ENCODE measurements around the gene SPTBN4. TPM values are rescaled to one million over a fixed set of nuclear protein-coding genes. Genes with fewer than 3 reads are reported as not detected.

Gene SPTBN4
- total RNA-seq, 1 experiment from 2014 or later, result 0.48 TPM

GRCh38 chr19:40465025-40465556 is 1.7 kb upstream of the SPTBN4 start:
- Histone ChIP-seq H2AFZ (peak overlapping the region; percentile 83), H3K9me3 (ENCODE audit: insufficient read depth, low read depth) (no peaks in the 10 kb centered on the region), H3K27ac (peak overlapping the region; percentile 98), H3F3A (ENCODE audit: insufficient read depth, low read depth) (peaks cover 31% of the 10 kb centered on the region), H3K4me2 (peak overlapping the region; percentile 83), H4K20me1 (ENCODE audit: insufficient read depth) (no peaks in the 10 kb centered on the region), H3K27me3 (ENCODE audit: insufficient read depth, low read depth) (no peaks in the 10 kb centered on the region), H3K4me3 (peak overlapping the region; percentile 82), H3K9me2 (ENCODE audit: insufficient read depth) (no peaks in the 10 kb centered on the region), H3K36me3 (ENCODE audit: low read depth) (no peaks in the 10 kb centered on the region), H3K4me1 (replicated peaks; ENCODE audit: insufficient read depth) (peaks cover 22% of the 10 kb centered on the region), H3K79me2 (ENCODE audit: low read depth) (peaks cover 35% of the 10 kb centered on the region)
- TF ChIP-seq EZH2 (IDR thresholded peaks at IDR 0.05; ENCODE audit: low read depth), result no peak
- no peak for TF ChIP-seq CTCF (conservative IDR thresholded peaks at IDR 0.05)
- DNase-seq, result peak in 1 of 2 experiments; percentile 61
- POLR2A ChIA-PET (ENCODE audit: unreplicated experiment), result interaction anchor here (0.6 to 1.7 kb wide), 4 partner anchors 32 to 313 kb away, joined by 3 to 17 read pairs (median 8); partner anchors contain the start of gene RAB4B
- no TSS peak for BruUV-seq (replicated peaks)
- CTCF ChIA-PET, result interaction anchor here (0.6 to 1.7 kb wide), 10 partner anchors 20 to 913 kb away, joined by 3 to 9 read pairs (median 4); no protein-coding TSS in a partner anchor
- intact Hi-C loops (cut with micrococcal nuclease; ENCODE audit: unreplicated experiment), result loop anchor here (1.0 to 2.0 kb wide), 4 partner anchors 44 to 140 kb away; partner anchors contain the start of genes C19orf47 and PLD3

- POLR2A ChIA-PET (ENCODE audit: unreplicated experiment), result interaction anchor here (0.5 to 1.7 kb wide), 15 partner anchors 19 to 318 kb away, joined by 3 to 17 read pairs (median 4); partner anchors contain the start of genes PLD3, RAB4B and SERTAD1
- Histone ChIP-seq H3K27ac (peak within 1 kb of the TSS; percentile 98), H4K20me1 (ENCODE audit: insufficient read depth) (no peaks in the 10 kb centered on the region), H3K79me2 (ENCODE audit: low read depth) (peaks cover 33% of the 10 kb centered on the region), H3K4me1 (replicated peaks; ENCODE audit: insufficient read depth) (peaks cover 22% of the 10 kb centered on the region), H3K4me3 (peak within 1 kb of the TSS; percentile 82), H3K9me2 (ENCODE audit: insufficient read depth) (no peaks in the 10 kb centered on the region), H3K36me3 (ENCODE audit: low read depth) (no peaks in the 10 kb centered on the region), H3K9me3 (ENCODE audit: insufficient read depth, low read depth) (no peaks in the 10 kb centered on the region), H3K27me3 (ENCODE audit: insufficient read depth, low read depth) (no peaks in the 10 kb centered on the region), H3F3A (ENCODE audit: insufficient read depth, low read depth) (peaks cover 31% of the 10 kb centered on the region), H3K4me2 (peak within 1 kb of the TSS; percentile 83), H2AFZ (peak within 1 kb of the TSS; percentile 83)
- TF ChIP-seq EZH2 (IDR thresholded peaks at IDR 0.05; ENCODE audit: low read depth) (no peak), CTCF (conservative IDR thresholded peaks at IDR 0.05) (no peak)
- intact Hi-C loops (cut with micrococcal nuclease; ENCODE audit: unreplicated experiment), result loop anchor here (1.0 to 2.0 kb wide), 4 partner anchors 45 to 139 kb away; partner anchors contain the start of genes C19orf47 and PLD3
- no TSS peak for BruUV-seq (replicated peaks)
- CTCF ChIA-PET, result interaction anchor here (0.6 to 1.7 kb wide), 8 partner anchors 21 to 914 kb away, joined by 3 to 9 read pairs (median 4); no protein-coding TSS in a partner anchor
- peak; percentile 94 to 99 for DNase-seq
Measured at GRCh38 chr19:40465557-40466218, 1.1 kb upstream of the SPTBN4 start, which contains the start of gene BLVRB. Gene BLVRB (minus strand): TSS chr19:40465745. CDS start chr19:40465688, 57 bp downstream.

- no peak for DNase-seq
- TF ChIP-seq CTCF (conservative IDR thresholded peaks at IDR 0.05) (no peak), EZH2 (IDR thresholded peaks at IDR 0.05; ENCODE audit: low read depth) (no peak)
- no TSS peak for BruUV-seq (replicated peaks)
- peak overlapping the region; percentile 76 for H2AFZ ChIP-seq
- no peaks in the 10 kb centered on the region for H3K9me2 ChIP-seq (ENCODE audit: insufficient read depth)
- peak overlapping the region; percentile 83 for H3K4me2 ChIP-seq
- ChIA-PET CTCF (interaction anchor here (0.9 to 1.7 kb wide), 6 partner anchors 22 to 168 kb away, joined by 3 to 6 read pairs (median 4); no protein-coding TSS in a partner anchor), POLR2A (ENCODE audit: unreplicated experiment) (interaction anchor here (0.6 to 1.7 kb wide), 11 partner anchors 18 to 319 kb away, joined by 3 to 17 read pairs (median 5); partner anchors contain the start of genes RAB4B and SERTAD1)
- H3K9me3 ChIP-seq (ENCODE audit: insufficient read depth, low read depth), result no peaks in the 10 kb centered on the region
- no peaks in the 10 kb centered on the region for H3K27me3 ChIP-seq (ENCODE audit: insufficient read depth, low read depth)
- H3F3A ChIP-seq (ENCODE audit: insufficient read depth, low read depth), result peaks cover 31% of the 10 kb centered on the region
- peaks cover 26% of the 10 kb centered on the region for H3K79me2 ChIP-seq (ENCODE audit: low read depth)
- peak overlapping the region; percentile 82; the same call in 1 of the 2 replicates for H3K4me3 ChIP-seq
- intact Hi-C loops (cut with micrococcal nuclease; ENCODE audit: unreplicated experiment), result no loop called here
- no peaks in the 10 kb centered on the region for H4K20me1 ChIP-seq (ENCODE audit: insufficient read depth)
- peaks cover 22% of the 10 kb centered on the region for H3K4me1 ChIP-seq (replicated peaks; ENCODE audit: insufficient read depth)
- H3K27ac ChIP-seq, result no peak overlapping the region
- H3K36me3 ChIP-seq (ENCODE audit: low read depth), result no peaks in the 10 kb centered on the region
Measured at GRCh38 chr19:40466219-40466984, 399 bp upstream of the SPTBN4 start.

All from PC-9 (cell line).